GM12801 (cell line): ENCODE results near the gene KDM8.

Source experiments
- TF ChIP-seq, protein P1 (sequence below): IDR thresholded peaks from one replicate; pipeline ENCODE4 v1.5.1; 2011; ENCODE audit warnings: control low read depth; ENCODE audit not compliant: insufficient read length; ENCODE audit errors: extremely low read depth

The KDM8 gene

GRCh38 chr16:27238591-27238990 lies 35.3 kb downstream of the KDM8 start:
- TF ChIP-seq, protein P1, sequence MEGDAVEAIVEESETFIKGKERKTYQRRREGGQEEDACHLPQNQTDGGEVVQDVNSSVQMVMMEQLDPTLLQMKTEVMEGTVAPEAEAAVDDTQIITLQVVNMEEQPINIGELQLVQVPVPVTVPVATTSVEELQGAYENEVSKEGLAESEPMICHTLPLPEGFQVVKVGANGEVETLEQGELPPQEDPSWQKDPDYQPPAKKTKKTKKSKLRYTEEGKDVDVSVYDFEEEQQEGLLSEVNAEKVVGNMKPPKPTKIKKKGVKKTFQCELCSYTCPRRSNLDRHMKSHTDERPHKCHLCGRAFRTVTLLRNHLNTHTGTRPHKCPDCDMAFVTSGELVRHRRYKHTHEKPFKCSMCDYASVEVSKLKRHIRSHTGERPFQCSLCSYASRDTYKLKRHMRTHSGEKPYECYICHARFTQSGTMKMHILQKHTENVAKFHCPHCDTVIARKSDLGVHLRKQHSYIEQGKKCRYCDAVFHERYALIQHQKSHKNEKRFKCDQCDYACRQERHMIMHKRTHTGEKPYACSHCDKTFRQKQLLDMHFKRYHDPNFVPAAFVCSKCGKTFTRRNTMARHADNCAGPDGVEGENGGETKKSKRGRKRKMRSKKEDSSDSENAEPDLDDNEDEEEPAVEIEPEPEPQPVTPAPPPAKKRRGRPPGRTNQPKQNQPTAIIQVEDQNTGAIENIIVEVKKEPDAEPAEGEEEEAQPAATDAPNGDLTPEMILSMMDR = no peak

DNA sequence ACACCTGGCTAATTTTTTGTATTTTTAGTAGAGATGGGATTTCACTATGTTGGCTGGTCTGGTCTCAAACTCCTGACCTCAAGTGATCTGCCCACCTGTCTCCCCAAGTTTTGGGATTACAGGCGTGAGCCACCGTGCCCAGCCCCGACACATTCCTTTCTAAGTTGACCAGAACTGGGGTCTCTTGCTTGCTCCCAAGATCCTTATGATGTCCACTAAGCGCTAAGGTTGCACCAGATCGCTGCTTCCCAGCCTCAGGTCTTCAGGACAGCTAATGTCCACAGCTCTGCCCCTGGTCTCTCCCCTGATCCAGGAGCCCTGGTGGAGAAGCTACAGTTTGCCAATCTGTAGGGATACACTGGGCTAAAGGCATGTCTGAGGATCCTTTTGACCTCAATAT lies 35.7 kb downstream of the KDM8 start:
- TF ChIP-seq, protein P1 = no peak

GRCh38 chr16:27239906-27240655 lies 36.8 kb downstream of the KDM8 start:
- TF ChIP-seq, protein P1 = no peak

DNA sequence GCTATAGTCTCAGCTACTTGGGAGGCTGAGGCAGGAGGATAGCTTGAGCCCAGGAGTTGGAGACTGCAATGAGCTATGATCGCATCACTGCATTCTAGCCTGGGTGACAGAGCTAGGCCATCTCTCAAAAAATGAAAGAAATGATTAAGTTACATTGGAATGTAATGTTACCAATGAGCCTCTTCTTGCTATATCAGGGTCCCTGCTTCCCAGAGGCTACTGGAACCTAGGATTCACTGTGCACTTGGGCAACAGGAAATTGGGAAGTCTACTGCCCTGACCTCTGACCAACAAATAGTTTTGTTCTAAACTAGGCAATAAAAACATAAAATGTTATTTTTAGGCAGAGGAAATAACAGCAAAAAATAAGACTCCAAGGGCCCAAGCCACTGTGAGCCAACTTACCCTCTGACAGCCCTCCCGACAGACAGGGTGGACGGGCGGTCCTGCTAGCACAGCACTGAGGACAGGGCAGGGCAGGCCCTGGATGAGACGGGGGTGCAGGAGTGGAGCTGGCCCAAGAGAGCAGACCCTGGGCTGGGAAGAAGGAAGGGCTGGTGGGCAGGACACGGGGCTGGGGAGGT lies 37.7 kb downstream of the KDM8 start:
- TF ChIP-seq, protein P1 = no peak

GRCh38 chr16:27241658-27242057 lies 38.3 kb downstream of the KDM8 start:
- TF ChIP-seq, protein P1 = no peak

GRCh38 chr16:27242398-27242797 lies 39.1 kb downstream of the KDM8 start:
- TF ChIP-seq, protein P1 = no peak

- TF ChIP-seq, protein P1 = no peak
Measured at GRCh38 chr16:27242868-27243590, 39.7 kb downstream of the KDM8 start.
